Caki2 (cell line): ENCODE data around the gene MRPS5. TPM values are rescaled to one million over a fixed set of nuclear protein-coding genes. Genes with fewer than 3 reads are reported as not detected.
A peak's percentile ranks its signal among the peaks of the same experiment; 100 is the strongest.

ENCODE experiments used
- DNase-seq: peaks from one replicate; pipeline ENCODE4 v3.0.0-alpha.2; 2015; ENCODE audit warnings: low read depth
- in situ Hi-C: cut with HindIII; loops from 2 replicates; pipeline ENCODE4 v1.10.0; 2016; ENCODE audit warnings: low sequenced_read_pairs, low pct_unique_long_range_greater_than_20kb, mixed read lengths
- total RNA-seq: library from RNA; depleted of rRNA; stranded (reverse); fragments of >200 nt; shearing (Covaris generic); gene quantifications from 2 replicates; pipeline ENCODE4 v1.2.3, GENCODE V29; 2014; ENCODE audit warnings: low replicate concordance

MRPS5 gene
- total RNA-seq, 1 experiment from 2014 or later = 104 TPM

DNA sequence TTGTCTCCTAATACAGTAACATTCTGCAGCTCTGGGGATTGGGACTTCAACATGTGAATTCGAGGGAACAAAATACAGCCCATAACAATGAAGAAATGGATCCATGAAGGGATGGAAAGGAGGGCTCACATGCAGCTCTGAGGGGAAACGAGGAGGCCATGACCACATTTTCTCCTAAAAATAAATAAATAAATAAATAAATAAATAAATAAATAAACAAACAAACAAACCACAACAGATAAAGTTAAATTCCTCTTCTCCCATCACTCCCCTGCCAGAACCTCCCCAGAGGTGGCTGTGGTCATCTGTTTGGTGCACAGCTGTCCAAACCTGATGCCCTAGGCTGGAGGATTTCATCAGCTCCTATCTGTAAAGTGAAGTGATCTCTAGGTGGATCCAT is 53.4 kb downstream of the MRPS5 start:
- in situ Hi-C loops = no loop called here
- no peak for DNase-seq

DNA sequence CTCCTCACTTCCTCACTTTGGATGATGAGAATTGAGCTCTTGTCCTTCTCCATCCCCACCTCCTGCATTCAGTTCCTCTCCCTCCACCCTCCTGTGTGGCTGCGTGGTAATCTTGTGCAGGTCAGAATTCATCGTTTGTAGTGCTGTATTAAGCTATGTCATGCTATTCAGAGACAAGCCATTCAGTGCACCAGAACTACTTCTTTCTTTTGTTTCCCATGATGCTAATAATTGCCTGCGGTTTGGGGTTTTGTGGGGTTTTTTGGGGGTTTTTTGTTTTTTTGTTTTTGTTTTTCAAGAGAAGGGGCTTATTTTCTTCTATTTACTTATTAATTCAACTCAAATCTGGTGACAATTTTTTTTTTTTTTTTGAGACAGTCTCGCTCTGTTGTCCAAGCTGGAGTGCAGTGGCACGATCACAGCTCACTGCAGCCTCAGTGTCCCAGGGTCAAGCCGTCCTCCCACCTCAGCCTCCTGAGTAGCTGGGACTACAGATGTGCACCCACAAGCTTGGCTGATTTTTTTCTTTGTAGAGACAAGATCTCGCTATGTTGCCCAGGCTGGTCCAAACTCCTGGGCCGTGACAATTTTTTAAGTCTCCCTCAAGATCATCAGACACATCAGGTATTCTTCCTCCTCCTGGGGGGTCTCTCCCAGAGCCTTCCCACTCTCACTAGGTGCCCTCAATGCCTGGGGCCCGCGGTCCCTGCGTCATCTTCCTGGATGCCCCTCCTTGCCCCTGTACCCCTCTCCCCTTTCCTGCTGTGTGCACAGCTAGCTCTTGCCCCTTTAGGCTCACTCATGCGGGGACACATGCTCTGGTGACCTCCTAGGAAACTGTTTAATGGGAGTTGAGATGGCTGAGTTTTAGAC is 58.3 kb downstream of the MRPS5 start:
- DNase-seq = no peak
- in situ Hi-C loops = no loop called here

DNA sequence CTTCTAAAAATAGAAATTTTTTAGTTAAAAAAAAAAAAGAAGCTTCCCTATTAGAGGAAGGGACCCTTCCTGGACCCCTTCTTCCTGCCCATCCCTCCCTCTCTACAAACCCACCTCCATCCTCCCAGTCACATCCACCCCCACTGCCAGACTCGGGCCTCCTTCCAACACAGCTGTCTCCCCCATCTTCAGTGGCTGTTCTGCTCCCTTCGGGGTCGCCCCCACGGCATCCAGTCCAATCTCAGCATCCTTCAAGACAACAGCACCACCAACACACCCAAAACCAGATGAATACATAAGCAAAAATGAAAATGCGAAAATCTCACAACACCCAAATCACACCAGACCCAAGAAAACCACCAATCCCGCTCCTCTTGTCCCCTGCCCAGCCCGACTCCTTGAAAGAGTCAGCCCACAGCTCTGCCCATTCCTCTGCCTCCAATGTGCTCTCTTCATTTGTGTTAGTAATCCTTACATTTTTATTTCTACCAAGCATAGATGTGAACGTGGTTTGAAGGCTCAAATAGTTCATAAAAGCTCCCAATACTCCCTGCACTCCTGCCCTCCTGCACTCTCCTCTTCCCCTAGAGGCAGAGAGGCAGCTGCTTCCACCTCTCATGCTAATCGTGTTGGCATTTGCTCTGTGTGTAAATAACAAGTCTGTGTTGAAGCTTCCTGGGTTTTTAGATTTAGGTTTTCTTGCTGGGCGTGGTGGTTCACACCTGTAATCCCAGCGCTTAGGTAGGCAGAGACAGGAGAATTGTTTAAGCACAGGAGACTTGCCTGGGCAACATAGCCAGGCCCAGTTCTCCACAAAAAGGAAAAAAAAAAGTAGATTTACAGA is 59.1 kb downstream of the MRPS5 start:
- in situ Hi-C loops = no loop called here
- no peak for DNase-seq

DNA sequence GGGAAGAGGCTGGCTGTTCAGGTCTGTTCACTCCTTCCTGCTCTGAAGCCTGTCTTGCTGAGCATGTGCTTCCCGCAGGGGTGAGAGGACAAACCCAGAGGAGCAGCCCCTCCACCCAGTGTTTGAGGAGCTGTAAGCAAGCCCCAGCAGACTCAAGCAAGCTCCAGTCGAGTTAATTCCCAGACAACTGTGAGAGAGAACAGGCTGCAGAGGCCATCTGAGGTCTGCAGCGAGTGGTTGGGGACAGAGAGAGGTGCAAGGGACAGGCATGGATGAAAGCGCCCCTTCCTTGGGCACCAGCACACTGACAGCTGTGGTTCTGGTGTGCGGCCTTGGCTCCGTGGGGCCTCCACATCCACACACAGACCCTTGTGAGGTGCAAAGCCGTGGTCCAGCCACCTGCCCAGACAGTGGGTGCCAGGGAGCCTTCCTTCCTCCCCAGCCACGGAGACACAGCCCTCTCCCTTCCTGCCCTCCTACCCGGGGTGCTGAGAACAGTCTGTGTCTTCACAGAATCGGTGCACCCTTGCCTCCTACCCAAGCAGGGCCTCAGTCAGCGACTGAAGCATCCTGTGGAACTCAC is 59.9 kb downstream of the MRPS5 start:
- DNase-seq = no peak
- in situ Hi-C loops = no loop called here

DNA sequence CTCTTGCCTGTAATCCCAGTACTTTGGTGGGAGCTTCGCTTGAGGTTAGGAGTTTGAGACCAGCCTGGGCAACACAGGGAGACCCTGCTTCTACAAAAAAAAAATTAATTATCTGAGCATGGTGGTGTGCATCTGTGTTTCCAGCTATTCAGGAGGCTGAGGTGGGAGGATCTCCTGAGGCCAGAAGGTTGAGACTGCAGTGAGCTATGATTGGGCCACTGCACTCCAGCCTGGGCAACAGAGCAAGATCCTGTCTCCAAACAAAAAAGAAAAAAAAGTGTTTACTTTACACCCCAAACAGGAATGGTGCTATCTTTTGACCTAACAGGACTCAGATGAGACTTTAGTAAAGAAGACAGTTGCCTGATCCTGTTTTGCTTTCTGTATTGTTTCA is 60.5 kb downstream of the MRPS5 start:
- DNase-seq = no peak
- in situ Hi-C loops = no loop called here

DNA sequence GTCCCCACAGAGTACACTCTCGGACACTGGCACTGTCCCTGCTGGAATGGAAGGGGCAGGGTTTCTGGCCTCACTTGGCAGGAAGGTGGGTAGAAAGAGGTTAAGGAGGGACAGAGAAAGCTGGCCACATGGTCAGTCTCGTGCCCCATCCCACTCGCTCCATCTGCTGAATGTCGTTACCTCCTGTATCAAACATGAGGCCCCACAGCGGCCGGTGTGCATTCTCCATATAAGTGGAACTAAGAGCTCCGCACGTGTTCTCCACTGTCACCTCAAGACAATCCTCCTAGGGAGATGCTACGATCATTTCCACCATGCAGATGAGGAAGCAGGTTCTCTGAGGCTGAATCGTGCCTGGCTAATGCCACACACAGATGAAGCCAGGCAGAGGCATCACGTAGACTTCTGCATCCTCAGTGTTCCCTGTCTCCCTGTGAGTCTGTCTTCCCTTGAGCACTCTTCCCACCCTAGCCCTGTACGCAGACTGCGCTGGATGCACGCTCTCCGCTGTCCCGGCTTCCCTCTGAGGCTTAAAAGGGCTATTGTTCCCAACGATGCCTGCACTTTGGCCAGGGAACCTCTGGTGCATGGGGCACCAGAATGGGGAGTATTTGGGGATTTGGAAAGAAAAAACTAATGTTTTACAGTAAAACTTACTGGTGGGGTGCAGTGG is 61.0 kb downstream of the MRPS5 start:
- no peak for DNase-seq
- in situ Hi-C loops = no loop called here

DNA sequence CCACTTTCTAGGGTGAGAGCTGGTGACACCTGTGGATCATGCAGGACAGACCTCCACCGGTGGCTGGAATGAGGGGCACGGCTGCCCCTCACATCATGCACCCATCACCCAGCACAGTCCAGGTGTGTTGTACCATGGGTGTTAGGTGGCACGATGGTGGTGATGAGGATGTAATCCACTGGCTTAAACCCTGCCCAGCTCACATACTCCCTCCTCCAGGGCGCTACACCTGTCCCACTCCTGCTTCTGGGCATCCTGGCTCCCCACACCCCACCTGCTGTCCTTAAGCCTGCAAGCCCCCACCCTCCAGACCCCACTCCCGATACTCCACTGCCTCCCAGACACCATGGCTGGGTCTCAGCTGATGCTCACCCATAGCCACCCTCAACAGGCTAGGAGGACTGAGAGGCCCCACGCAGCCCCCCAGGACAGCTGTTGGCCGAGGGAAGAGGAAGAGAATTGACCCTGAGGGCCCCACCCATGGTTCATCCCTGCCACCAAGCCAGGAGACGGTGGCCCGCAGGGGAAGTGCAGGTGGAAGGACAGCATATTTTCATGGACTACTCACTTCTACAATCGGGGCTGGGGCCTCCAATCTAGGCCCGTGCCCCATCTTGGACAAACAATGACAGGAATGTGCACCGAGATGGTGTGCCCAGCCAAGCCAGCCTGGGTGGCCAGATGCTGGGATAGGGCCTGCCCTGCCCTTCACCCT is 61.8 kb downstream of the MRPS5 start:
- in situ Hi-C loops = no loop called here
- DNase-seq = no peak

DNA sequence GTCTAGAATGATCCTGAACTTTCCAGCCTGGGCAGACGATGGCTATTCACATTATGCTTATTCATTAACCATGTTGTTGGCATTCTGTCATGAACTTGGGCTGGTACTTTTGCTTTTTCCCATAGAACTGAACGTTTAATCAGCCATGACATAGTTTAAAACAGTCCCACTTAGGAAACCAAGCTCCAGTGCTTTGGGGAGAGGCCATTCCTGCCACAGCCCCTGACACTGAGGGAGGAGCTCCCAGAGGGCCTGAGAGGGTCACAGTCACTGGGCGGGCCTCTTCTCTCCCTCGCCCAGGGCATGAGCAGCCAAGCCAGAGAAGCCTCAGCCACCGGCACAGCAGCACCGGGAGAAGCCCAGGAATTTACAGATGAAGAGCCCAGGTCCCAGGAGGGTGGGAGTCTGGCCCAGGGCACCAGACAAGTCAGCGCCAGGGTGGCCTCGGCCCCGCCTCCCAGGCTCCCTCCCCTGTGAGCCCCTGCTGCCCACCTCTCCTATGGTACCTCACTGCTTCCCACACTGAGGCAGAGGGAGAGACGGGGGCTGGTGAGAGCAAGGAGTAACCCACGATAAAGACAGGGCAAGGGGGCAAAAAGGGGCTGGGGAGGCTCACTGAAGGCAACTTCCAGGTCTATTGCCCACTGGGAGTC is 62.5 kb downstream of the MRPS5 start:
- in situ Hi-C loops = no loop called here

DNA sequence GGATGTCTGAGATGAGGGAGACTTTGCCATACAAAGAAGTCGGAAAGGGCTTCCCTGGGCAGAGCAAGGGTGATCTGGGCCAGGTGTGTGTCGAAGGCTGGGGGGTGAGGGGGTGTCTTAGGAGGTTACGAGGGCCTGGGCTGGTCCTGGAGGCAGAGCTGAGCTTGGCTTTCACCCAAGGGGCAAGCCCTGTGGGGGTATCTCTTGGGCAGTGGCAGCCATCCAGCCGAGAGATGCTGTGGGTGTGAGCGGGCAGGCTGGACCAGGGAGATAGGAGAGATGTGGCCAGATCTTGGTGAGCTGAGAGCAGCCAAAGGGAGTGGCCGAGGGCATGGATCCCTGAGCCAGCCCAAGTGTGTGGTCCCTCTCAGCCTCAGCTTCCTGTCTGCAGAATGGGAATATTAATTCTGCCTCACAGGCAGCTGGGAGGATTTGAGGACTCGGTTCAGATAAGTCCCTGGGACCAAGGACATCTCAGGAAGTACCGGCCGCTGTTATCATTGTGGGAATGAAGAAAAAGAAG is 63.1 kb downstream of the MRPS5 start:
- DNase-seq = no peak
- in situ Hi-C loops = no loop called here

More for the DNA sequence above, 62.5 kb downstream of the MRPS5 start:
- peak; percentile 99 for DNase-seq

DNA sequence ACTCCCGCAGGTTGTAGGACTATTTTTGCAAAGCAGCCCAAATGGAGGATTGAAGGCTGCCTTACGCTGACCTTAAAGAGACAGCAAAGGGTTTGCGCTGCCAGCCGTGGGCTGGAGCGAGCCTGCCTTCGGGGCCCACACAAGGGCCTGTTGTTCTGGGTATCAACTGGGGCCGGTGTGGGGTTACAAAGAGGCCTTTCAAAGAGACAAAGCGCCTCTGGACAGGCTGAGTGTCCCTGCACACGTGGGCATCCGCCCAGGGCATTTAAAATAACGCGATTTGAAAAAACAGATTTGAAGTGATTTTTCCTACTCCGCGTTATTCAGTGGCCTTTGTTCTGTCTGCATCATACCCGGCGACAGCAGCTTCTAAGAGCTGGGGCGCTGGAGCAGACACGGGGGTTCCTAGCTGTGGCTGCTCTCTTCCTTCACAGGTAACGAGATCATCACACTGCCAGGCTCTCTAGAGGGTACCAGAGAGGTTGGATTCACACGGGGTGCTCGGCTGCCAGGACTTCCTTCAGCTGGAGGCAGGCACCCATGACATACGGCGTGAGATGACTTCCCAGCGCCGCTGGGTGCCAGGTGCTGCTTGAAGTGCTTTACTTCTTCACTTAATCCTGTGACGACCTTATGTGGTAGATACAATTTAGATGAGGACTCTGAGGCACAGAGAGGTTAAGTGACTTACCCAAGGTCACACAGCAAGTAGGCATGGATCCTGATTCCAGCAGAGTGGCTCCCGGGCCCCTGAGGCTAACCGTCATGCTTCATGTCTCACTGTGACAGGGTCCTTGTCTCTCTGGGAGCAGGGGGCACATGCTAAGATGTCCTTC is 63.9 kb downstream of the MRPS5 start:
- in situ Hi-C loops = no loop called here
- peak; percentile 51 for DNase-seq

DNA sequence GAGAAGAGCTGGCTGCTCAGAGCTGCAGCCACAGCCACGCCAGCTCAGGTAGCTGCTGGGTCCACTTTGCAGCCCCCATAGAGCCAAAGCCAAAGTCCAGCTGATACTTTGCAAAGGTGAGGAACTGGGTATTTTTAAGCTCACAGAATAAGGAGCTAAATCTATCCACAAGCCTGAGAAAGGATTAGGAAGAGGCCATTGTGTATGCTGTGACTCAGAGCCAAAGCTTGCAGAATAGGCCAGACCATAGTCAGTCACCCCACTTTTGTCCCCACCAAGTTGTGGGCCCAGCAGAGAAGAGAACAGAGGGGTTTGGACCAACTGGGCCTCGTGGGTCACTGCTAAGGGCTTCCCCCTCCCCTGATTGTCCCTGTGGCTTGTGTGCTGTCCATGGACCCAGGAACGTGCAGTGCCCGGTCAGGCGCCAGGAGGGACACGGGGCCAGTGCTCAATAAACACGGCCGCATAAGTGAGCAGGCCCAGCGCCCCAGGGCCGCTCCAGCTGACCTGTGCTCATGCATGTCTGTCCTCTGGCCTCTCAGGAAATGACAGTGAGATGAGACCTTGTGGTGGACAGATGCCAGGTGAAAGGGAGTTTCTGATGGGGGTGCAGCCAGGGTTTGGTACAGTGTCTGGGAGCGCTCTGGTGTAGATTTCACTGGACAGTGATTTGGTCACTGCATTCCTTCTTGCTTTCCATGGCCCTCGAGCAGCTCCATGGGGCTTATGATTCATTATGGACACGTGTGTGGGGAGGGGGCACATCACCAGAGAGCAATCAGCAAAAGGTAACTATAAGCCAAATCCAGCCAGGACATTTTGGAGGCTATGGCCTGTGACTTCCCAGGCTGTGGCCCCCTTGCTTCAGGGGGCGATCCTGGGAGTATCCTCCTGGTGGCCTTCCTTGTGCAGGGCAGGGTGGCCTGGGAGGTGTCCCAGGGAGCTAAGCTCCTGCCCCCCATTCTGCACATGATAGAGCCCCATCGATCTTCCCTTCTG is 64.8 kb downstream of the MRPS5 start:
- DNase-seq = peak; percentile 99
- in situ Hi-C loops = no loop called here

DNA sequence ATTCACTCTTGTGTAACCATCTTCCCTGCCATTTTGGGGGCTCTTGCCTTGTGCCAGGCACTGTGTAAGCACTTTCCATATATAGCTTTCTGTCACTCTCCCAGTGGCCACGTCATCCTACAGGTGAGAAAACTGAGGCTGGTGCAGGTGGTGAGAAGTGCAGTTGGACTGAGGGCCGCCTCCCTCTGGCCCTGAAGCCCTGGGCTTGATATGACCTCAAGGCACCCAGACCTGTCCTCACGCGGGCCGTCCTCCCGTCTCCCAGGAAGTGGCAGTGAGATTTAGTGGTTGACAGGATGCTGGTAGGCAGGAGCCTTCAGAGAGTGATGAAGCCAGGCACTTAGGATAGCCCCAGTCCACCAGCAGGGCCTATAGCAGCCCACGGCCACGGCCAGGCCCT is 65.6 kb downstream of the MRPS5 start:
- no peak for DNase-seq
- in situ Hi-C loops = no loop called here

DNA sequence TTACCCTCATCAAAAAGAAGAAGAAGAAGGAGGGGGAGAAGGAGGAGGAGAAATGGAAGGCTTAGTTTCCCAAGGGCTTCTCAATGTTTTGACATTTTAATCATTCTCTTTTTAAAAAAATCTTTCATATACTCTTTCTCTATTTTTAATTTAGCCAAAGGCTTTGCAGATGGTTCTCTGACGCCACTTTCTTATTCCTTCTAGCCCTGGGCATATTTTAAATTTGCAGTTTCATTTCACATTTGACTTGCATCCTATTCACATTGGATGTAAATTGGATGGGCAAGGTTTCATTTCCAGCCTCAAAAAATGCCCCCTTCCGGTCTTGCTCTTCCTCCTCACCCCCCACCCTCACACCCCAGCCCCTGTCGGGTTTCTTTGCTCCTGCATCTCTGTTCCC is 66.3 kb downstream of the MRPS5 start:
- in situ Hi-C loops = no loop called here
- no peak for DNase-seq

DNA sequence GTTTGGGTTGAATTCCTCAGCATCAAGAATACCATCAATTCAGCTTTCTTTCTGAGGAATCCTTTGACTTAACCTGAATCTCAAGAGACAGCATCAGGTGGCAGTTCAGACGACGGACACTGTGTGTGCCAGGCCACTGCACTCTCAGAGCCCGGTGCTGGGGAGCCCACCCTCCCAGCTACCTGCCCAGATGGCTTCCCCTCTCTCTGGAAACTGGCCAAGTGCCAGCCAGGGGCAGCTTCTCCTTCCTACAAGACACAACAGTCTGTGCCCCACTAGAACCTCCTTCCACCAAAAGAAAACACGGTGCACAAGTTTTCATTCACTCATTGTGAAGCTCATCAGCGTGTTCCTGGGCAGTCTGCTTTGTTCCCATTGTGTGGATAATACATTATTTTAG is 67.6 kb downstream of the MRPS5 start:
- no peak for DNase-seq
- in situ Hi-C loops = no loop called here

DNA sequence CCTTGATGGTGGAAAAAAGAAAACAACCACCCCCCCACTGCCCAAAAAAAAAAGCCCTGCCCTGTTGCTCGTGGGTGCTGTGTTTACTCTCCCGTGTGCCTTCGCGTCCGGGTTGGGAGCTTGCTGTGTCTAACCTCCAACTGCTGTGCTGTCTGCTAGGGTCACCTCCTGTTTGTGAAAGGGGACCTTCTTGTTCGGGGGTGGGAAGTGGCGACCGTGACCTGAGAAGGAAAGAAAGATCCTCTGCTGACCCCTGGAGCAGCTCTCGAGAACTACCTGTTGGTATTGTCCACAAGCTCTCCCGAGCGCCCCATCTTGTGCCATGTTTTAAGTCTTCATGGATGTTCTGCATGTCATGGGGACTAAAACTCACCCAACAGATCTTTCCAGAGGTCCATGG is 68.1 kb downstream of the MRPS5 start:
- no peak for DNase-seq
- in situ Hi-C loops = no loop called here
